A549 (cell line): Measurements from ENCODE around the gene FAHD1. TPM values are rescaled to one million over a fixed set of nuclear protein-coding genes. Genes with fewer than 3 reads are reported as not detected.

ENCODE experiments used
- ATAC-seq, 2 experiments: fragments of 200-7000 bp in 1 of 2; fragments of >200 bp in 1 of 2; cut with Nextera tagmentation in 1 of 2; cut with Tn5 transposase in 1 of 2; 3 replicates each; pipeline versions ENCODE4 v1.8.0 to v1.9.1; 2018 to 2020; ENCODE audit warnings: mild to moderate bottlenecking in 1 of 2, moderate library complexity in 1 of 2
- CTCF ChIA-PET: fragments of 300-600 bp; sonication (Branson Sonifier 250); formaldehyde crosslinking; extraction: SDS; loops from one replicate; lab custom pipeline; 2021; ENCODE audit warnings: antibody characterized with exemption, inconsistent platforms; lab: Yijun Ruan, JAX
- POLR2A ChIA-PET: fragments of 350-600 bp; formaldehyde crosslinking; extraction: SDS; loops from one replicate; lab custom pipeline; 2021; ENCODE audit warnings: antibody characterized with exemption, inconsistent platforms; lab: Yijun Ruan, JAX
- DNase-seq, 2 experiments: peaks; one replicate each; pipeline versions ENCODE4 v3.0.0 to v3.0.0-alpha.2; 2011 to 2016; ENCODE audit warnings: low read depth in 1 of 2, low spot score in 1 of 2
- FAIRE-seq: peaks from 2 replicates; lab custom pipeline; 2011; peaks lifted over from hg19 to GRCh38; lab: Jason Lieb, UNC
- H3K27ac ChIP-seq, 2 experiments: fragments of >200 bp; sonication (Bioruptor Twin); formaldehyde crosslinking; 3 replicates each; pipeline ENCODE4 v1.5.1; 2016 to 2017
- H3K4me1 ChIP-seq: fragments of >200 bp; sonication (Bioruptor Twin); formaldehyde crosslinking; 3 replicates; pipeline ENCODE4 v1.6.1; 2016
- H3K4me2 ChIP-seq: fragments of >200 bp; sonication (Bioruptor Twin); formaldehyde crosslinking; 3 replicates; pipeline ENCODE4 v1.6.1; 2016
- H3K4me3 ChIP-seq: fragments of >200 bp; sonication (Bioruptor Twin); formaldehyde crosslinking; 3 replicates; pipeline ENCODE4 v1.5.1; 2016
- H3K9me3 ChIP-seq: fragments of >200 bp; sonication (Bioruptor Twin); formaldehyde crosslinking; 3 replicates; pipeline ENCODE4 v1.6.1; 2016
- CBX8 ChIP-seq: fragments of 200-600 bp; sonication (generic); IDR thresholded peaks from 2 replicates; pipeline ENCODE4 v1.6.1; 2016
- EHF ChIP-seq: fragments of 250-450 bp; sonication (Bioruptor Pico); IDR thresholded peaks from 2 replicates; pipeline ENCODE4 v1.5.0; 2020; ENCODE audit warnings: mild to moderate bottlenecking
- EHMT2 ChIP-seq: fragments of 200-600 bp; sonication (generic); IDR thresholded peaks from 2 replicates; pipeline ENCODE4 v1.6.1; 2016; ENCODE audit warnings: antibody characterized with exemption, low read depth, mild to moderate bottlenecking, moderate library complexity
- EP300 ChIP-seq, 2 experiments: fragments of >200 bp; sonication (Bioruptor Twin); formaldehyde crosslinking; IDR thresholded peaks; 2 replicates in 1 of 2; 3 replicates in 1 of 2; pipeline ENCODE4 v1.6.1; 2016 to 2017
- HOXB5 ChIP-seq: fragments of 250-450 bp; sonication (Bioruptor Pico); IDR thresholded peaks from 2 replicates; pipeline ENCODE4 v1.5.0; 2020; ENCODE audit warnings: mild to moderate bottlenecking, moderate library complexity
- JUNB ChIP-seq: fragments of >200 bp; sonication (Bioruptor Twin); formaldehyde crosslinking; IDR thresholded peaks from 2 replicates; pipeline ENCODE4 v1.6.1; 2016
- KDM1A ChIP-seq: fragments of 200-600 bp; sonication (generic); IDR thresholded peaks from 2 replicates; pipeline ENCODE4 v1.6.1; 2016; ENCODE audit warnings: low read depth, mild to moderate bottlenecking
- MYC ChIP-seq: IDR thresholded peaks from 2 replicates; pipeline ENCODE4 v1.6.1; 2012; ENCODE audit warnings: mild to moderate bottlenecking, inconsistent platforms, low read length, improper control_type of control experiment, borderline replicate concordance
- NR3C1 ChIP-seq: fragments of >200 bp; sonication (Bioruptor Twin); formaldehyde crosslinking; IDR thresholded peaks from 3 replicates; pipeline ENCODE4 v1.6.1; 2017
- PBX3 ChIP-seq: IDR thresholded peaks from 2 replicates; pipeline ENCODE4 v1.6.1; 2012
- RARB ChIP-seq: fragments of 250-450 bp; sonication (Bioruptor Pico); IDR thresholded peaks from 2 replicates; pipeline ENCODE4 v1.8.0; 2021; ENCODE audit warnings: mild to moderate bottlenecking, moderate library complexity
- RFX5 ChIP-seq: fragments of 450-650 bp; IDR thresholded peaks from 2 replicates; pipeline ENCODE4 v1.7.1; 2014; ENCODE audit warnings: antibody characterized with exemption, mild to moderate bottlenecking, moderate library complexity
- TFCP2L1 ChIP-seq: fragments of 250-450 bp; sonication (Bioruptor Pico); IDR thresholded peaks from 2 replicates; pipeline ENCODE4 v1.5.0; 2021; ENCODE audit warnings: mild to moderate bottlenecking
- ZC3H11A ChIP-seq: fragments of 450-650 bp; IDR thresholded peaks from 2 replicates; pipeline ENCODE4 v1.6.1; 2014; ENCODE audit warnings: antibody characterized with exemption, mild to moderate bottlenecking
- ZFP36 ChIP-seq: fragments of 450-650 bp; IDR thresholded peaks from 2 replicates; pipeline ENCODE4 v1.6.1; 2014; ENCODE audit warnings: borderline replicate concordance; ENCODE audit not compliant: partially characterized antibody
- WGBS: methylation state at CpG from one replicate; pipeline ENCODE4 v1.1.6; 2017; ENCODE audit errors: missing lambda C conversion rate; 5-methylcytosine and 5-hydroxymethylcytosine counted together
- polyA plus RNA-seq, 4 experiments: library from polyadenylated mRNA; depleted of rRNA in 3 of 4; stranded (reverse); fragments of >200 nt; fragmentation: RNase III in 1 of 4; extraction: RNeasy Plus Mini Kit Qiagen cat#74134 plus additional on column Dnase treatment in 1 of 4; gene quantifications; 2 replicates in 3 of 4; 3 replicates in 1 of 4; pipeline ENCODE4 v1.2.3, GENCODE V29; 2011 to 2017
- TF ChIP-seq, protein P1 (sequence below): fragments of 150-350 bp; IDR thresholded peaks from 2 replicates; pipeline ENCODE4 v1.6.1; 2014; ENCODE audit warnings: low read depth, mild to moderate bottlenecking, low read length
- TF ChIP-seq, protein P2 (sequence below): fragments of 200-600 bp; sonication (generic); IDR thresholded peaks from 2 replicates; pipeline ENCODE4 v1.6.1; 2016; ENCODE audit warnings: antibody characterized with exemption, mild to moderate bottlenecking, moderate library complexity
- TF ChIP-seq, protein P3 (sequence below): IDR thresholded peaks from 2 replicates; pipeline ENCODE4 v1.6.1; 2012
- TF ChIP-seq, protein P4 (sequence below): fragments of >200 bp; sonication (Bioruptor Twin); formaldehyde crosslinking; IDR thresholded peaks from 3 replicates; pipeline ENCODE4 v1.5.1; 2016
- TF ChIP-seq, protein P5 (sequence below): fragments of >200 bp; sonication (Bioruptor Twin); formaldehyde crosslinking; IDR thresholded peaks from 3 replicates; pipeline ENCODE4 v1.6.1; 2016

The FAHD1 gene
- polyA plus RNA-seq, 2 of the 4 experiments (the other 2 are of a cell fraction): 30.6 to 68.4 TPM

- CTCF ChIA-PET: no interaction called here
- TF ChIP-seq, protein P1, sequence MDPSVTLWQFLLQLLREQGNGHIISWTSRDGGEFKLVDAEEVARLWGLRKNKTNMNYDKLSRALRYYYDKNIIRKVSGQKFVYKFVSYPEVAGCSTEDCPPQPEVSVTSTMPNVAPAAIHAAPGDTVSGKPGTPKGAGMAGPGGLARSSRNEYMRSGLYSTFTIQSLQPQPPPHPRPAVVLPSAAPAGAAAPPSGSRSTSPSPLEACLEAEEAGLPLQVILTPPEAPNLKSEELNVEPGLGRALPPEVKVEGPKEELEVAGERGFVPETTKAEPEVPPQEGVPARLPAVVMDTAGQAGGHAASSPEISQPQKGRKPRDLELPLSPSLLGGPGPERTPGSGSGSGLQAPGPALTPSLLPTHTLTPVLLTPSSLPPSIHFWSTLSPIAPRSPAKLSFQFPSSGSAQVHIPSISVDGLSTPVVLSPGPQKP: no peak
- TF ChIP-seq ZC3H11A (no peak), PBX3 (no peak), EHF (CRISPR knock-in tag) (no peak), TFCP2L1 (no peak), RARB (no peak), EP300 (IDR thresholded peaks at IDR 0.05) (no peak), EHMT2 (no peak), MYC (no peak), HOXB5 (CRISPR knock-in tag) (no peak), RFX5 (no peak), KDM1A (no peak)
- TF ChIP-seq, protein P2, sequence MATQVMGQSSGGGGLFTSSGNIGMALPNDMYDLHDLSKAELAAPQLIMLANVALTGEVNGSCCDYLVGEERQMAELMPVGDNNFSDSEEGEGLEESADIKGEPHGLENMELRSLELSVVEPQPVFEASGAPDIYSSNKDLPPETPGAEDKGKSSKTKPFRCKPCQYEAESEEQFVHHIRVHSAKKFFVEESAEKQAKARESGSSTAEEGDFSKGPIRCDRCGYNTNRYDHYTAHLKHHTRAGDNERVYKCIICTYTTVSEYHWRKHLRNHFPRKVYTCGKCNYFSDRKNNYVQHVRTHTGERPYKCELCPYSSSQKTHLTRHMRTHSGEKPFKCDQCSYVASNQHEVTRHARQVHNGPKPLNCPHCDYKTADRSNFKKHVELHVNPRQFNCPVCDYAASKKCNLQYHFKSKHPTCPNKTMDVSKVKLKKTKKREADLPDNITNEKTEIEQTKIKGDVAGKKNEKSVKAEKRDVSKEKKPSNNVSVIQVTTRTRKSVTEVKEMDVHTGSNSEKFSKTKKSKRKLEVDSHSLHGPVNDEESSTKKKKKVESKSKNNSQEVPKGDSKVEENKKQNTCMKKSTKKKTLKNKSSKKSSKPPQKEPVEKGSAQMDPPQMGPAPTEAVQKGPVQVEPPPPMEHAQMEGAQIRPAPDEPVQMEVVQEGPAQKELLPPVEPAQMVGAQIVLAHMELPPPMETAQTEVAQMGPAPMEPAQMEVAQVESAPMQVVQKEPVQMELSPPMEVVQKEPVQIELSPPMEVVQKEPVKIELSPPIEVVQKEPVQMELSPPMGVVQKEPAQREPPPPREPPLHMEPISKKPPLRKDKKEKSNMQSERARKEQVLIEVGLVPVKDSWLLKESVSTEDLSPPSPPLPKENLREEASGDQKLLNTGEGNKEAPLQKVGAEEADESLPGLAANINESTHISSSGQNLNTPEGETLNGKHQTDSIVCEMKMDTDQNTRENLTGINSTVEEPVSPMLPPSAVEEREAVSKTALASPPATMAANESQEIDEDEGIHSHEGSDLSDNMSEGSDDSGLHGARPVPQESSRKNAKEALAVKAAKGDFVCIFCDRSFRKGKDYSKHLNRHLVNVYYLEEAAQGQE: no peak
- TF ChIP-seq, protein P3, sequence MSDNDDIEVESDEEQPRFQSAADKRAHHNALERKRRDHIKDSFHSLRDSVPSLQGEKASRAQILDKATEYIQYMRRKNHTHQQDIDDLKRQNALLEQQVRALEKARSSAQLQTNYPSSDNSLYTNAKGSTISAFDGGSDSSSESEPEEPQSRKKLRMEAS: no peak
- TF ChIP-seq, protein P4, sequence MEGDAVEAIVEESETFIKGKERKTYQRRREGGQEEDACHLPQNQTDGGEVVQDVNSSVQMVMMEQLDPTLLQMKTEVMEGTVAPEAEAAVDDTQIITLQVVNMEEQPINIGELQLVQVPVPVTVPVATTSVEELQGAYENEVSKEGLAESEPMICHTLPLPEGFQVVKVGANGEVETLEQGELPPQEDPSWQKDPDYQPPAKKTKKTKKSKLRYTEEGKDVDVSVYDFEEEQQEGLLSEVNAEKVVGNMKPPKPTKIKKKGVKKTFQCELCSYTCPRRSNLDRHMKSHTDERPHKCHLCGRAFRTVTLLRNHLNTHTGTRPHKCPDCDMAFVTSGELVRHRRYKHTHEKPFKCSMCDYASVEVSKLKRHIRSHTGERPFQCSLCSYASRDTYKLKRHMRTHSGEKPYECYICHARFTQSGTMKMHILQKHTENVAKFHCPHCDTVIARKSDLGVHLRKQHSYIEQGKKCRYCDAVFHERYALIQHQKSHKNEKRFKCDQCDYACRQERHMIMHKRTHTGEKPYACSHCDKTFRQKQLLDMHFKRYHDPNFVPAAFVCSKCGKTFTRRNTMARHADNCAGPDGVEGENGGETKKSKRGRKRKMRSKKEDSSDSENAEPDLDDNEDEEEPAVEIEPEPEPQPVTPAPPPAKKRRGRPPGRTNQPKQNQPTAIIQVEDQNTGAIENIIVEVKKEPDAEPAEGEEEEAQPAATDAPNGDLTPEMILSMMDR: no peak
- TF ChIP-seq, all 56 proteins: peak for 0
- ATAC-seq: no peak
- no peak for DNase-seq
- Histone ChIP-seq H3K4me1 (no peaks in the 10 kb centered on the region), H3K4me2 (no peak overlapping the region), H3K27ac (no peak overlapping the region), H3K9me3 (no peaks in the 10 kb centered on the region), H3K4me3 (no peak overlapping the region)
- POLR2A ChIA-PET: no interaction called here
- no peak for FAIRE-seq
- WGBS: 93% methylated on average over 15 of the region's 15 CpGs
Measured at GRCh38 chr16:1819611-1820010, 7.4 kb upstream of the FAHD1 start.

DNA sequence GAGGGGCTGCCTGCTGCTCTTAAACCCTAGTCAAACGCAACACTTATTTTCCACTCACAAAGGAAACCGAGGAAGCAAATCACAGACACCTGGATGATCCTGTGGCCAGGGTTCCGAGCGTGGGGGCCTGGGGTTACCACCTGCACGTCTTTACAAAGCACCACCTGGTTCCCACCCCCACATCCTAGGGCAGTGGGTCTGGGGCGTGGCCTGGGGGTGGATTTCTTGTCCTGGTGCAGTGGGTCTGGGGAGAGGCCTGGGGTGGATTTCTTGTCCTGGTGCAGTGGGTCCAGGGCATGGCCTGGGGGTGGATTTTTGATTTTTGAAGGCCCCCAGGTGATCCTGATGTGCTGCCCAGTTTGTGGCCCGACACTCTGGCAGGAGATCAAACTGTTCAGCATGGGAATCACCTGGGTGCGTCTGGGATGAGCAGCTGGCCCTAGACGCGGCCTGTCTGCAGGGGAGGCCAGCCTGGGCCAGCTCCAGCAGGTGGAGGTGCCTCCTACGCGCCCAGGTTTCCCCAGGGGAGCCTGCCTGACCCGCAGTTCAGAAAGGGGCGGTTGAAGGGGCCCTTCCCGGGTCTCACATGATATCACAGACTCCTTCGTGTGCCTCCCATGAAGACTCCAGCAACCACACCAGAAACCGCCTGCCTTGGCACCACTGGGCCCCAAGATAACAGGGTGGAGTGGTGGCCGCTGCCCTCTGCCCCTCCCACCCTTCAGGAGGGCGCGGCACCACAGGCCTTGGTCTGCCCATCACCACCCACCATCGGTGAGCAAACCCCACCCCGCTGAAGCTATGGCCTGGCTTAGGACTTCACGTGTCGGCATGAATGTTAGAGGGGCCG lies 6.7 kb upstream of the FAHD1 start:
- CTCF ChIA-PET: interaction anchor here (1.2 kb wide), 1 partner anchor 8 kb away, joined by 3 read pairs; no protein-coding TSS in a partner anchor

More for the DNA sequence above, 6.7 kb upstream of the FAHD1 start:
- POLR2A ChIA-PET: no interaction called here
- 95% methylated on average over 10 of the region's 25 CpGs for WGBS
- Histone ChIP-seq H3K27ac (no peak overlapping the region), H3K4me3 (no peak overlapping the region), H3K9me3 (no peaks in the 10 kb centered on the region), H3K4me1 (peaks cover 2% of the 10 kb centered on the region; the same call in 1 of the 3 replicates), H3K4me2 (no peak overlapping the region)
- FAIRE-seq (no peak), ATAC-seq (no peak), DNase-seq (no peak)
- TF ChIP-seq EP300 (IDR thresholded peaks at IDR 0.05): no peak
- no peak for TF ChIP-seq NR3C1
- no peak for TF ChIP-seq CBX8
- TF ChIP-seq JUNB: no peak
- TF ChIP-seq, protein P5, sequence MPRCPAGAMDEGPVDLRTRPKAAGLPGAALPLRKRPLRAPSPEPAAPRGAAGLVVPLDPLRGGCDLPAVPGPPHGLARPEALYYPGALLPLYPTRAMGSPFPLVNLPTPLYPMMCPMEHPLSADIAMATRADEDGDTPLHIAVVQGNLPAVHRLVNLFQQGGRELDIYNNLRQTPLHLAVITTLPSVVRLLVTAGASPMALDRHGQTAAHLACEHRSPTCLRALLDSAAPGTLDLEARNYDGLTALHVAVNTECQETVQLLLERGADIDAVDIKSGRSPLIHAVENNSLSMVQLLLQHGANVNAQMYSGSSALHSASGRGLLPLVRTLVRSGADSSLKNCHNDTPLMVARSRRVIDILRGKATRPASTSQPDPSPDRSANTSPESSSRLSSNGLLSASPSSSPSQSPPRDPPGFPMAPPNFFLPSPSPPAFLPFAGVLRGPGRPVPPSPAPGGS: no peak
- no peak for TF ChIP-seq ZFP36
- TF ChIP-seq RFX5: no peak
